ENCODE data around the gene PRTN3.

Gene PRTN3

DNA sequence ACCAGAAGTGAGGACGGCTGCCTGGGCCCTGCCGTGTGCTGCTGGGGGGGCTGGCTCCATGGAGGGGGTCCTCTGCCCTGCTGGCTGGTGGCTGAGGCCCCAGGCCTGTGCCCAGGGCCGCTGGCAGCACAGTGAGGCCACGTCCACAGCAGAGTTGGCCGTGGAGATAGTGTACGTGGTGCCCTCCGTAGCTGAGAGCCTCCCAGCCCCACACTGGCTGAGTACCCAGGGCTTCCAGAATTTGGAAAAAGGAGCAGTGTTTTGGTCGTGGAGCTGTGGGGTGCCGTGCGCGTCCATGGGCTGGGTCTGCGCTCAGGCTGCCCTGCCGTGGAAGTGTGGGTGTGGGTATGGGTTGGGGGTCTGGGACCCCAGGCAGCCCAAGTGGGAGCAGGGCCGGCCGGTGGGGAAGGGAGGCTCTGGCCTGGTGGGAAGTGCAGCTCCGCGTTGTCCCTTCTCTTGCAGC lies 37.7 kb upstream of the PRTN3 start:
- DNase-seq (ENCODE audit: low read depth in 2 of 2) = no peak

GRCh38 chr19:803686-804418 lies 36.9 kb upstream of the PRTN3 start:
- no peak for DNase-seq (ENCODE audit: low read depth in 2 of 2)

- no peak for DNase-seq (ENCODE audit: low read depth in 2 of 2)
Measured at GRCh38 chr19:804419-805165, 36.2 kb upstream of the PRTN3 start.

- DNase-seq (ENCODE audit: low read depth in 2 of 2) = no peak
Measured at GRCh38 chr19:805166-805551, 35.6 kb upstream of the PRTN3 start.

- no peak for DNase-seq (ENCODE audit: low read depth in 2 of 2)
Measured at GRCh38 chr19:805600-806550, 34.9 kb upstream of the PRTN3 start.

DNA sequence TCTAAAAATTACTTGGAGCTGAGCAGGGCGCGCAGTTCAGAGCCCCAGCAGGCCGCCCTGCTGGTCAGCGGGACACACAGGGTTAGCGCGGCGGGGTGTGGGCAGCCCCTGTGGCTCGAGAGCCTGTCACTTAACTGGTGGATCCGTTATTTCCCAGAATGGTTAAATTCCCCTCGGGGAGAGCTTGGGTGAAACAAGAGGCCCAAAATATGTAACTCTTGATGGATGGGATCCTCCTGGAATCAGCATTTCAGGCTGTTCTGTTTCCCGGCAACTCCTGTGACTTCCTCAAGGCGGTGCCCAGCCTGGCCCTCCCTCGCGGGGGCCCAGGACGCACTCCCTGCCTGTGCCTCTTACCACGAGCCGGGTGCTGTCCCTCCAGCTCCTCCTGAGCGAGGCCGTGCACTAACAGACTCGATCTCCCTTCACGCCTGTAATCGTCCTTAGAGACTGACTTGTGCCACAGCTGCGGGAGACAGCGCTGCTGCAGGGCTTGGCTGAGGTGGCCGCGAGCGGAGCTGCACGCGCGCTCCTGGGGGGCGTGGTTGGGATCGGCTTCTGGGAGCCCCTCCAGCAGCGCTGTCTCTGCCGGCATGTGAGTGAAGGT lies 33.9 kb upstream of the PRTN3 start:
- no peak for DNase-seq (ENCODE audit: low read depth in 2 of 2)

GRCh38 chr19:807627-808422 lies 33.0 kb upstream of the PRTN3 start:
- no peak for DNase-seq (ENCODE audit: low read depth in 2 of 2)

DNA sequence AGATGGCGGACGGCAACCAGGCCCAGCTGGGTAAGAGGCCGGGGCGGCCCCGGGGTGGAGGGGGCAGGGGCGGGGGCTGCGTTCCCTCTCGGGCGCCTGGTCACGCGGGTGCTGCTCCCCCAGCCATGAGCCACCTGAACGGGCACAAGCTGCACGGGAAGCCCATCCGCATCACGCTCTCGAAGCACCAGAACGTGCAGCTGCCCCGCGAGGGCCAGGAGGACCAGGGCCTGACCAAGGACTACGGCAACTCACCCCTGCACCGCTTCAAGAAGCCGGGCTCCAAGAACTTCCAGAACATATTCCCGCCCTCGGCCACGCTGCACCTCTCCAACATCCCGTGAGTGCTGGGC lies 32.4 kb upstream of the PRTN3 start:
- no peak for DNase-seq (ENCODE audit: low read depth in 2 of 2)

DNA sequence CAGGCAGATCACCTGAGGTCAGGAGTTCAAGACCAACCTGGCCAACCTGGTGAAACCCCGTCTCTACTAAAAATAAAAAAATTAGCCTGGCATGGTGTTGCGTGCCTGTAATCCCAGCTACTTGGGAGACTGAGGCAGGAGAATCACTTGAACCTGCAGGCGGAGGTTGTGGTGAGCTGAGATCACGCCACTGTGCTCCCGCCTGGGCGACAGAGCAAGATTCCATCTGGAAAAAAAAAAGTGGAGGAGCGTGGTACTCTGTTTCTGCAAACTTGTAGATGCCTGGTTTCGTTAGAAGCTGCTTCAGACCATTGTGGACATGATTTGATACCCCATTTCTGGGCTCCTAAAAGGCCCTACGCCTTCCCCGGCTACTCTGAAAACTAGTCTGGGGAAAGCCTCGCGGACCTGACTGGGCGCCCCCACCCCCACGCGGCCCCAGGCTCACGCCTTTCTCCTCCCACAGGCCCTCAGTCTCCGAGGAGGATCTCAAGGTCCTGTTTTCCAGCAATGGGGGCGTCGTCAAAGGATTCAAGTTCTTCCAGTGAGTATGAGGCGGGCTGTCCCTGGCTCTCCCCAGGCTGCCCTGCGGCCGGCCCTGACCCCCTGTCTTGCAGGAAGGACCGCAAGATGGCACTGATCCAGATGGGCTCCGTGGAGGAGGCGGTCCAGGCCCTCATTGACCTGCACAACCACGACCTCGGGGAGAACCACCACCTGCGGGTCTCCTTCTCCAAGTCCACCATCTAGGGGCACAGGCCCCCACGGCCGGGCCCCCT lies 30.5 kb upstream of the PRTN3 start:
- no peak for DNase-seq (ENCODE audit: low read depth in 2 of 2)

DNA sequence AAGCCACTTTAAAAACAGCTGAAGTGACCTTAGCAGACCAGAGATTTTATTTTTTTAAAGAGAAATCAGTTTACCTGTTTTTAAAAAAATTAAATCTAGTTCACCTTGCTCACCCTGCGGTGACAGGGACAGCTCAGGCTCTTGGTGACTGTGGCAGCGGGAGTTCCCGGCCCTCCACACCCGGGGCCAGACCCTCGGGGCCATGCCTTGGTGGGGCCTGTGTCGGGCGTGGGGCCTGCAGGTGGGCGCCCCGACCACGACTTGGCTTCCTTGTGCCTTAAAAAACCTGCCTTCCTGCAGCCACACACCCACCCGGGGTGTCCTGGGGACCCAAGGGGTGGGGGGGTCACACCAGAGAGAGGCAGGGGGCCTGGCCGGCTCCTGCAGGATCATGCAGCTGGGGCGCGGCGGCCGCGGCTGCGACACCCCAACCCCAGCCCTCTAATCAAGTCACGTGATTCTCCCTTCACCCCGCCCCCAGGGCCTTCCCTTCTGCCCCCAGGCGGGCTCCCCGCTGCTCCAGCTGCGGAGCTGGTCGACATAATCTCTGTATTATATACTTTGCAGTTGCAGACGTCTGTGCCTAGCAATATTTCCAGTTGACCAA lies 29.8 kb upstream of the PRTN3 start:
- no peak for DNase-seq (ENCODE audit: low read depth in 2 of 2)

DNA sequence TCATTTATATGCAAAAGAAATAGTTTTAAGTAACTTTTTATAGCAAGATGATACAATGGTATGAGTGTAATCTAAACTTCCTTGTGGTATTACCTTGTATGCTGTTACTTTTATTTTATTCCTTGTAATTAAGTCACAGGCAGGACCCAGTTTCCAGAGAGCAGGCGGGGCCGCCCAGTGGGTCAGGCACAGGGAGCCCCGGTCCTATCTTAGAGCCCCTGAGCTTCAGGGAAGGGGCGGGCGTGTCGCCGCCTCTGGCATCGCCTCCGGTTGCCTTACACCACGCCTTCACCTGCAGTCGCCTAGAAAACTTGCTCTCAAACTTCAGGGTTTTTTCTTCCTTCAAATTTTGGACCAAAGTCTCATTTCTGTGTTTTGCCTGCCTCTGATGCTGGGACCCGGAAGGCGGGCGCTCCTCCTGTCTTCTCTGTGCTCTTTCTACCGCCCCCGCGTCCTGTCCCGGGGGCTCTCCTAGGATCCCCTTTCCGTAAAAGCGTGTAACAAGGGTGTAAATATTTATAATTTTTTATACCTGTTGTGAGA lies 29.2 kb upstream of the PRTN3 start:
- no peak for DNase-seq (ENCODE audit: low read depth in 2 of 2)

DNA sequence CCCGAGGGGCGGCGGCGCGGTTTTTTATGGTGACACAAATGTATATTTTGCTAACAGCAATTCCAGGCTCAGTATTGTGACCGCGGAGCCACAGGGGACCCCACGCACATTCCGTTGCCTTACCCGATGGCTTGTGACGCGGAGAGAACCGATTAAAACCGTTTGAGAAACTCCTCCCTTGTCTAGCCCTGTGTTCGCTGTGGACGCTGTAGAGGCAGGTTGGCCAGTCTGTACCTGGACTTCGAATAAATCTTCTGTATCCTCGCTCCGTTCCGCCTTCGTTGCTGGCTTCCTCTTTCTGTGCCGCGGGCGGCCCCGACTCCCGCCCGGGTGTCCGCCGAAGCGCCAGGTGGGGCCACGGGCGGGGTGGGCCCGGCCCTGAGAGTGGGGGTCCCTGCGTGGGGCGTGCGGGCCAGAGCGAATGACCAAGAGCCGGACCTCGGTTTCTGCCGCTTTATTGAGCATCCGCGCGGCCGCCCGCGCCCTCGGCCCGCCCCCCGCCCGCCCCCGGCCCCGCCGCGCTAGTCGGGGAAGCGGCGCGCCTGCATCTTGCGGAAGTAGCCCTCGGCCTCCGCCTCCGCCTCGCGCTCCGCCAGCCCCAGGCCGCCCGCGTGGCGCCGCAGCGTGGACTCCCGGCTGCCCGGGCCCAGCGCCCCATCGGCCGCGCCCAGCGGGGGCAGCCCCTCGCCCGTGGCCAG lies 28.6 kb upstream of the PRTN3 start:
- DNase-seq (ENCODE audit: low read depth in 2 of 2) = no peak

GRCh38 chr19:812747-813218 lies 28.0 kb upstream of the PRTN3 start:
- no peak for DNase-seq (ENCODE audit: low read depth in 2 of 2)

- no peak for DNase-seq (ENCODE audit: low read depth in 2 of 2)
Measured at GRCh38 chr19:813219-814151, 27.3 kb upstream of the PRTN3 start.

GRCh38 chr19:814152-815078 lies 26.4 kb upstream of the PRTN3 start:
- DNase-seq (ENCODE audit: low read depth in 2 of 2) = no peak

- DNase-seq (ENCODE audit: low read depth in 2 of 2) = no peak
Measured at GRCh38 chr19:815079-815774, 25.6 kb upstream of the PRTN3 start.

Data from activated CD4-positive, alpha-beta T cell treated with anti-CD3 and anti-CD28 coated beads for 24 hours (primary cell).